GM12878 (cell line): ENCODE measurements around the gene CCDC6. TPM values are rescaled to one million over a fixed set of nuclear protein-coding genes. Genes with fewer than 3 reads are reported as not detected.

Experiments
- ATAC-seq: fragments of 200-7000 bp; cut with Tn5 transposase; 3 replicates; pipeline ENCODE4 v1.9.1; 2020; ENCODE audit warnings: mild to moderate bottlenecking, moderate library complexity
- BruUV-seq: library from RNA; stranded (reverse); fragments of 400-500 nt; replicated peaks from 2 replicates; lab custom pipeline; 2021; lab: Mats Ljungman, UMichigan
- CTCF ChIA-PET: fragments of 300-600 bp; sonication (Branson Sonifier 250); formaldehyde crosslinking; extraction: SDS; loops from one replicate; lab custom pipeline; 2021; ENCODE audit warnings: inconsistent platforms; lab: Yijun Ruan, JAX
- POLR2A ChIA-PET: fragments of 350-600 bp; formaldehyde crosslinking; extraction: SDS; loops from one replicate; lab custom pipeline; 2021; ENCODE audit warnings: inconsistent platforms; lab: Charles Lee
- RAD21 ChIA-PET: fragments of 300-600 bp; sonication (Branson Sonifier 250); formaldehyde crosslinking; loops from one replicate; lab custom pipeline; 2023; ENCODE audit warnings: antibody characterized with exemption; ENCODE audit not compliant: unreplicated experiment; lab: Charles Lee
- SMC1A ChIA-PET: fragments of 300-600 bp; sonication (Branson Sonifier 250); formaldehyde crosslinking; loops from one replicate; lab custom pipeline; 2023; ENCODE audit not compliant: unreplicated experiment, uncharacterized antibody; lab: Charles Lee
- DNase-seq: peaks from one replicate; pipeline ENCODE4 v3.0.0-alpha.2; 2011; ENCODE audit warnings: low read depth, low spot score
- FAIRE-seq: peaks from 3 replicates; lab custom pipeline; 2011; peaks lifted over from hg19 to GRCh38; lab: Jason Lieb, UNC
- H2AFZ ChIP-seq: 2 replicates; pipeline ENCODE4 v1.6.0; 2011; ENCODE audit warnings: low read depth, low read length, control low read depth; ENCODE audit not compliant: control insufficient read depth
- H3K27ac ChIP-seq: 2 replicates; pipeline ENCODE4 v1.5.1; 2011; ENCODE audit warnings: control low read depth; ENCODE audit not compliant: control insufficient read depth, insufficient read depth
- H3K27me3 ChIP-seq, 2 experiments: replicated peaks in 1 of 2; 2 replicates each; pipeline versions ENCODE4 v1.6.0 to v1.6.1; 2011; ENCODE audit warnings: low read length in 1 of 2; ENCODE audit not compliant: control insufficient read depth in 2 of 2, insufficient read depth in 2 of 2
- H3K36me3 ChIP-seq, 2 experiments: 2 replicates each; pipeline ENCODE4 v1.5.1; 2011; ENCODE audit warnings: low read length in 1 of 2; ENCODE audit not compliant: control insufficient read depth in 2 of 2, insufficient read depth in 2 of 2
- H3K4me1 ChIP-seq: 2 replicates; pipeline ENCODE4 v1.6.1; 2011; ENCODE audit warnings: mild to moderate bottlenecking, low read length, moderate library complexity, mixed read lengths; ENCODE audit not compliant: control insufficient read depth, insufficient read depth
- H3K4me2 ChIP-seq: 2 replicates; pipeline ENCODE4 v1.6.0; 2011; ENCODE audit warnings: control low read depth; ENCODE audit not compliant: control insufficient read depth, insufficient read depth
- H3K4me3 ChIP-seq: fragments of 200-600 bp; sonication (generic); 2 replicates; pipeline ENCODE4 v1.5.1; 2016
- H3K79me2 ChIP-seq: 2 replicates; pipeline ENCODE4 v1.6.0; 2011; ENCODE audit warnings: low read length; ENCODE audit not compliant: control insufficient read depth, insufficient read depth
- H3K9ac ChIP-seq: 2 replicates; pipeline ENCODE4 v1.8.0; 2011; ENCODE audit warnings: low read length, control low read depth, mixed read lengths; ENCODE audit not compliant: control insufficient read depth, insufficient read depth
- H3K9me3 ChIP-seq: replicated peaks from 3 replicates; pipeline ENCODE4 v1.5.1; 2011; ENCODE audit warnings: mild to moderate bottlenecking, low read length; ENCODE audit not compliant: control insufficient read depth, insufficient read depth
- H4K20me1 ChIP-seq: 2 replicates; pipeline ENCODE4 v1.6.0; 2011; ENCODE audit not compliant: control insufficient read depth, insufficient read depth
- ATF7 ChIP-seq: fragments of 450-650 bp; IDR thresholded peaks from 2 replicates; pipeline ENCODE4 v1.6.1; 2016; ENCODE audit warnings: low read depth, mild to moderate bottlenecking
- CUX1 ChIP-seq: IDR thresholded peaks from 2 replicates; pipeline ENCODE4 v1.6.1; 2012; ENCODE audit warnings: improper control_type of control experiment, low read depth, low read length; ENCODE audit not compliant: insufficient replicate concordance
- EZH2 ChIP-seq: IDR thresholded peaks from 2 replicates; pipeline ENCODE4 v1.6.1; 2012; ENCODE audit warnings: low read depth, mild to moderate bottlenecking, control low read depth, inconsistent platforms, low read length, borderline replicate concordance; ENCODE audit not compliant: control insufficient read depth
- JUNB ChIP-seq: IDR thresholded peaks from 2 replicates; pipeline ENCODE4 v1.6.1; 2016; ENCODE audit warnings: antibody characterized with exemption, mild to moderate bottlenecking
- RB1 ChIP-seq: fragments of 450-650 bp; formaldehyde crosslinking; IDR thresholded peaks from 2 replicates; pipeline ENCODE4 v1.6.1; 2017; ENCODE audit warnings: mild to moderate bottlenecking, borderline replicate concordance
- SMAD5 ChIP-seq: IDR thresholded peaks from 2 replicates; pipeline ENCODE4 v1.6.1; 2016; ENCODE audit warnings: antibody characterized with exemption, low read depth
- SPI1 ChIP-seq: IDR thresholded peaks from 2 replicates; pipeline ENCODE4 v1.6.1; 2011; ENCODE audit warnings: low read depth, mild to moderate bottlenecking, low read length, moderate library complexity, borderline replicate concordance; ENCODE audit not compliant: insufficient read depth
- ZSCAN29 ChIP-seq: fragments of 450-650 bp; IDR thresholded peaks from 2 replicates; pipeline ENCODE4 v1.6.1; 2017; ENCODE audit warnings: mild to moderate bottlenecking, moderate library complexity
- WGBS: methylation state at CpG from one replicate; pipeline ENCODE4 v1.1.6; 2016; ENCODE audit warnings: low lambda C conversion rate; ENCODE audit not compliant: insufficient replicate concordance, insufficient coverage; ENCODE audit errors: missing lambda C conversion rate; 5-methylcytosine and 5-hydroxymethylcytosine counted together
- in situ Hi-C: fragments of 300-500 bp; cut with MboI; formaldehyde crosslinking; loops from 9 replicates; pipeline ENCODE4 v1.14.3; 2018; ENCODE audit warnings: mixed read lengths
- intact Hi-C: fragments of 100-400 bp; cut with micrococcal nuclease; formaldehyde crosslinking; loops from one replicate; pipeline ENCODE4 v1.14.2; 2022; ENCODE audit not compliant: unreplicated experiment
- polyA plus RNA-seq, 11 experiments: library from polyadenylated mRNA; depleted of rRNA in 4 of 11; unstranded in 6 of 11; stranded (reverse) in 5 of 11; fragments of >200 nt; fragmentation: Nextera tagmentation in 4 of 11; fragmentation: Illumina TruSeq in 1 of 11; extraction: Ambion mirVana in 4 of 11; extraction: Trizol in 1 of 11; gene quantifications; 1 replicate in 1 of 11; 2 replicates in 10 of 11; pipeline versions ENCODE4 v1.2.1 to v1.2.3, GENCODE V29; 2011 to 2016; ENCODE audit warnings: inconsistent platforms in 2 of 11, missing spikeins in 2 of 11, low read depth in 1 of 11
- total RNA-seq, 4 experiments: library from RNA; depleted of rRNA in 3 of 4; stranded (reverse); fragments of >200 nt in 3 of 4; fragmentation: Illumina TruSeq in 1 of 4; extraction: Trizol in 1 of 4; gene quantifications; 2 replicates each; pipeline versions ENCODE4 v1.2.1 to v1.2.3, GENCODE V29; 2013 to 2021

Gene CCDC6
- total and polyA plus RNA-seq, 10 of the 15 experiments (the other 5 are each of a cell fraction or from before 2014, with no cell fraction given): 11.8 to 46.2 (median 26.7) TPM

- DNase-seq: no peak
- Histone ChIP-seq H4K20me1 (no peaks in the 10 kb centered on the region), H3K4me3 (no peak overlapping the region), H3K36me3 (no peaks in the 10 kb centered on the region), H2AFZ (no peak overlapping the region), H3K4me2 (no peak overlapping the region), H3K27me3 (0 out of 4 replicates have a peak, but pooled peaks cover 0 to 2% of the 10 kb centered on the region in 2 experiments), H3K9ac (no peak overlapping the region), H3K27ac (no peak overlapping the region), H3K4me1 (no peaks in the 10 kb centered on the region), H3K9me3 (no peaks in the 10 kb centered on the region), H3K79me2 (no peaks in the 10 kb centered on the region)
- ChIA-PET SMC1A (interaction anchor here (0.9 kb wide), 1 partner anchor 9 kb away, joined by 3 read pairs; no protein-coding TSS in a partner anchor), POLR2A (no interaction called here), CTCF (no interaction called here), RAD21 (no interaction called here)
- no peak for FAIRE-seq
- in situ Hi-C loops: no loop called here
- TF ChIP-seq SPI1 (no peak), JUNB (peak; percentile 47)
- no TSS peak for BruUV-seq
- ATAC-seq: peak; percentile 41
- intact Hi-C loops: no loop called here
- 0% methylated on average over 1 of the region's 1 CpG for WGBS
Observed at GRCh38 chr10:59748834-59749233, 157.5 kb downstream of the CCDC6 start.

GRCh38 chr10:59745163-59745650 lies 161.1 kb downstream of the CCDC6 start:
- ATAC-seq (no peak), FAIRE-seq (no peak), DNase-seq (no peak)
- Histone ChIP-seq H3K9ac (no peak overlapping the region), H3K27me3 (no peaks in the 10 kb centered on the region), H4K20me1 (no peaks in the 10 kb centered on the region), H3K9me3 (no peaks in the 10 kb centered on the region), H3K27ac (no peak overlapping the region), H3K36me3 (no peaks in the 10 kb centered on the region), H3K4me1 (no peaks in the 10 kb centered on the region), H3K4me3 (no peak overlapping the region), H3K4me2 (no peak overlapping the region), H2AFZ (no peak overlapping the region), H3K79me2 (no peaks in the 10 kb centered on the region)
- SMC1A ChIA-PET: no interaction called here
- BruUV-seq: no TSS peak
- RAD21 ChIA-PET: no interaction called here
- intact Hi-C loops: no loop called here
- 27% methylated on average over 2 of the region's 2 CpGs for WGBS
- in situ Hi-C loops: no loop called here
- CTCF ChIA-PET: no interaction called here
- TF ChIP-seq RB1 (no peak), ZSCAN29 (no peak), ATF7 (no peak), SMAD5 (no peak), CUX1 (no peak), EZH2 (no peak)
- POLR2A ChIA-PET: no interaction called here
